H1 (cell line): ENCODE results near the gene AWAT2. TPM values are rescaled to one million over a fixed set of nuclear protein-coding genes. Genes with fewer than 3 reads are reported as not detected.

Experiments
- CTCF ChIA-PET: fragments of 300-600 bp; sonication (Branson Sonifier 250); formaldehyde crosslinking; loops from one replicate; lab custom pipeline; 2021; ENCODE audit not compliant: partially characterized antibody; lab: Charles Lee
- POLR2A ChIA-PET: fragments of 300-600 bp; sonication (Branson Sonifier 250); formaldehyde crosslinking; loops from one replicate; lab custom pipeline; 2021; ENCODE audit warnings: inconsistent platforms; ENCODE audit not compliant: partially characterized antibody; lab: Charles Lee
- DNase-seq, 2 experiments: peaks; one replicate each; pipeline versions ENCODE4 v3.0.0 to v3.0.0-alpha.2; 2010 to 2022; ENCODE audit warnings: low spot score in 2 of 2, low read depth in 1 of 2, mixed read lengths in 1 of 2
- FAIRE-seq: peaks from 2 replicates; lab custom pipeline; 2011; peaks lifted over from hg19 to GRCh38; lab: Jason Lieb, UNC
- H2AFZ ChIP-seq: 2 replicates; pipeline ENCODE4 v1.8.1; 2012; ENCODE audit warnings: low read length, inconsistent platforms
- H2AK5ac ChIP-seq: 2 replicates; pipeline ENCODE4 v1.6.1; 2013; ENCODE audit warnings: low read depth, low read length
- H2BK120ac ChIP-seq: replicated peaks from 2 replicates; pipeline ENCODE3; 2013; ENCODE audit warnings: low read depth, low read length, inconsistent platforms
- H2BK12ac ChIP-seq: 2 replicates; pipeline ENCODE4 v1.6.1; 2013; ENCODE audit warnings: low read depth, low read length
- H2BK15ac ChIP-seq: 2 replicates; pipeline ENCODE4 v1.6.1; 2013; ENCODE audit warnings: low read length
- H2BK20ac ChIP-seq: 2 replicates; pipeline ENCODE4 v1.6.1; 2013; ENCODE audit warnings: low read length
- H2BK5ac ChIP-seq: 2 replicates; pipeline ENCODE4 v1.6.1; 2013; ENCODE audit warnings: low read depth, low read length
- H3K14ac ChIP-seq: 2 replicates; pipeline ENCODE4 v1.6.1; 2013; ENCODE audit warnings: inconsistent platforms; ENCODE audit not compliant: insufficient read length
- H3K18ac ChIP-seq: 2 replicates; pipeline ENCODE4 v1.6.1; 2013; ENCODE audit warnings: low read length; ENCODE audit errors: extremely low read depth
- H3K23ac ChIP-seq: 2 replicates; pipeline ENCODE4 v1.6.1; 2013; ENCODE audit warnings: inconsistent platforms; ENCODE audit not compliant: insufficient read length
- H3K23me2 ChIP-seq: 2 replicates; pipeline ENCODE4 v1.6.1; 2013; ENCODE audit warnings: low read depth, low read length
- H3K27ac ChIP-seq: 2 replicates; pipeline ENCODE4 v1.6.1; 2011; ENCODE audit warnings: low read depth, low read length, inconsistent platforms
- H3K27me3 ChIP-seq, 4 experiments: replicated peaks in 1 of 4; 1 replicate in 1 of 4; 2 replicates in 3 of 4; pipeline versions ENCODE4 v1.6.1 to v1.8.1; 2011 to 2013; ENCODE audit warnings: low read length in 3 of 4, mild to moderate bottlenecking in 3 of 4, inconsistent platforms in 2 of 4, mixed read lengths in 2 of 4, moderate library complexity in 1 of 4; ENCODE audit not compliant: control insufficient read depth in 3 of 4, insufficient read depth in 3 of 4; ENCODE audit errors: extremely low read depth in 1 of 4
- H3K36me3 ChIP-seq, 4 experiments: 2 replicates each; pipeline versions ENCODE4 v1.6.1 to v1.8.1; 2011 to 2013; ENCODE audit warnings: mild to moderate bottlenecking in 4 of 4, low read length in 3 of 4, moderate library complexity in 2 of 4, control low read depth in 1 of 4, inconsistent platforms in 1 of 4; ENCODE audit not compliant: insufficient read depth in 4 of 4, control insufficient read depth in 2 of 4
- H3K4ac ChIP-seq: replicated peaks from 2 replicates; pipeline ENCODE3; 2013; ENCODE audit warnings: low read length, low read depth, mixed read lengths, inconsistent platforms; ENCODE audit not compliant: insufficient read length
- H3K4me1 ChIP-seq, 4 experiments: replicated peaks in 1 of 4; 1 replicate in 1 of 4; 2 replicates in 3 of 4; pipeline versions ENCODE4 v1.6.1 to v1.8.1; 2011 to 2013; ENCODE audit warnings: low read length in 3 of 4, inconsistent platforms in 2 of 4, mixed read lengths in 1 of 4; ENCODE audit not compliant: insufficient read depth in 4 of 4, control insufficient read depth in 3 of 4
- H3K4me2 ChIP-seq, 2 experiments: 2 replicates each; pipeline versions ENCODE4 v1.6.1 to v1.8.1; 2011 to 2013; ENCODE audit warnings: low read depth in 2 of 2, low read length in 2 of 2, control low read depth in 1 of 2, inconsistent platforms in 1 of 2, mild to moderate bottlenecking in 1 of 2; ENCODE audit not compliant: insufficient read depth in 1 of 2
- H3K4me3 ChIP-seq, 4 experiments: fragments of 200-600, 300-600 bp in 1 of 4; sonication (generic), shearing (Covaris generic), sonication (Bioruptor Twin) in 1 of 4; 2 replicates each; pipeline versions ENCODE4 v1.5.1 to v1.8.1; 2011 to 2016; ENCODE audit warnings: low read length in 4 of 4, low read depth in 3 of 4, control low read depth in 2 of 4, inconsistent platforms in 2 of 4, mild to moderate bottlenecking in 2 of 4, mixed read lengths in 1 of 4, moderate library complexity in 1 of 4; ENCODE audit not compliant: insufficient read depth in 2 of 4; ENCODE audit errors: extremely low read depth in 1 of 4
- H3K56ac ChIP-seq: replicated peaks from 2 replicates; pipeline ENCODE3; 2013; ENCODE audit warnings: low read depth, mild to moderate bottlenecking, mixed read lengths, low read length, inconsistent platforms; ENCODE audit not compliant: insufficient read length
- H3K79me1 ChIP-seq: 2 replicates; pipeline ENCODE4 v1.6.1; 2013; ENCODE audit warnings: low read depth, low read length, control low read depth
- H3K79me2 ChIP-seq, 2 experiments: 2 replicates each; pipeline versions ENCODE4 v1.6.1 to v1.8.1; 2012 to 2013; ENCODE audit warnings: low read length in 2 of 2, mild to moderate bottlenecking in 2 of 2, inconsistent platforms in 1 of 2; ENCODE audit not compliant: insufficient read depth in 2 of 2, control insufficient read depth in 1 of 2
- H3K9ac ChIP-seq, 4 experiments: replicated peaks in 1 of 4; 1 replicate in 1 of 4; 2 replicates in 3 of 4; pipeline versions ENCODE4 v1.6.1 to v1.8.1; 2011 to 2013; ENCODE audit warnings: low read depth in 3 of 4, low read length in 3 of 4, control low read depth in 2 of 4, mild to moderate bottlenecking in 2 of 4, moderate library complexity in 2 of 4, inconsistent platforms in 1 of 4; ENCODE audit errors: extremely low read depth in 1 of 4
- H3K9me3 ChIP-seq, 2 experiments: 2 replicates each; pipeline versions ENCODE4 v1.6.1 to v1.8.1; 2012 to 2013; ENCODE audit warnings: mild to moderate bottlenecking in 2 of 2, moderate library complexity in 2 of 2, control low read depth in 1 of 2, inconsistent platforms in 1 of 2, low read depth in 1 of 2, low read length in 1 of 2, mixed read lengths in 1 of 2; ENCODE audit not compliant: insufficient read depth in 2 of 2
- H4K20me1 ChIP-seq, 2 experiments: replicated peaks in 1 of 2; 2 replicates each; pipeline versions ENCODE3 to v1.8.1; 2011 to 2013; ENCODE audit warnings: inconsistent platforms in 2 of 2, low read length in 2 of 2, mild to moderate bottlenecking in 1 of 2; ENCODE audit not compliant: insufficient read depth in 2 of 2, control insufficient read depth in 1 of 2
- H4K5ac ChIP-seq: 2 replicates; pipeline ENCODE4 v1.6.1; 2013; ENCODE audit warnings: low read length, low read depth, mixed read lengths, inconsistent platforms; ENCODE audit not compliant: insufficient read length
- H4K8ac ChIP-seq: 2 replicates; pipeline ENCODE4 v1.8.0; 2013; ENCODE audit warnings: mild to moderate bottlenecking, moderate library complexity, low read length, inconsistent platforms; ENCODE audit not compliant: insufficient read depth; ENCODE audit errors: extremely low read depth
- H4K91ac ChIP-seq: replicated peaks from 2 replicates; pipeline ENCODE3; 2013; ENCODE audit warnings: low read length, mixed read lengths, inconsistent platforms; ENCODE audit not compliant: insufficient read length
- CHD2 ChIP-seq: IDR thresholded peaks from 2 replicates; pipeline ENCODE4 v1.6.1; 2012; ENCODE audit warnings: low read length, improper control_type of control experiment
- HDAC2 ChIP-seq, 2 experiments: fragments of 300-600 bp in 1 of 2; sonication (generic) in 1 of 2; IDR thresholded peaks; 2 replicates each; pipeline ENCODE4 v1.6.1; 2011 to 2012; ENCODE audit warnings: low read depth in 2 of 2, low read length in 2 of 2, mild to moderate bottlenecking in 2 of 2, moderate library complexity in 2 of 2, borderline replicate concordance in 1 of 2, inconsistent platforms in 1 of 2
- HDAC6 ChIP-seq: IDR thresholded peaks from one replicate; pipeline ENCODE4 v1.7.1; 2012; ENCODE audit warnings: low read depth, mild to moderate bottlenecking, inconsistent platforms, low read length, moderate library complexity
- KDM4A ChIP-seq: IDR thresholded peaks from one replicate; pipeline ENCODE4 v1.7.1; 2012; ENCODE audit warnings: low read depth, mild to moderate bottlenecking, moderate library complexity, low read length, inconsistent platforms; ENCODE audit not compliant: severe bottlenecking
- POU5F1 ChIP-seq: IDR thresholded peaks from 2 replicates; pipeline ENCODE4 v1.6.1; 2011; ENCODE audit warnings: low read depth, mild to moderate bottlenecking, low read length, moderate library complexity
- RFX5 ChIP-seq: IDR thresholded peaks from 2 replicates; pipeline ENCODE4 v1.6.1; 2011; ENCODE audit warnings: low read depth, low read length, improper control_type of control experiment, borderline replicate concordance
- SAP30 ChIP-seq: fragments of 300-600 bp; sonication (generic); IDR thresholded peaks from 2 replicates; pipeline ENCODE4 v1.7.1; 2012; ENCODE audit warnings: low read length, moderate library complexity, mild to moderate bottlenecking, inconsistent platforms; ENCODE audit not compliant: insufficient read depth, insufficient replicate concordance
- SIN3A ChIP-seq, 2 experiments: IDR thresholded peaks in 1 of 2; conservative IDR thresholded peaks in 1 of 2; 2 replicates each; pipeline ENCODE4 v1.6.1; 2011 to 2012; ENCODE audit warnings: low read length in 2 of 2, improper control_type of control experiment in 1 of 2, low read depth in 1 of 2, mild to moderate bottlenecking in 1 of 2
- SIX5 ChIP-seq: IDR thresholded peaks from 2 replicates; pipeline ENCODE4 v1.6.1; 2011; ENCODE audit warnings: mild to moderate bottlenecking, low read depth, low read length
- SP2 ChIP-seq: IDR thresholded peaks from 2 replicates; pipeline ENCODE4 v1.6.1; 2012; ENCODE audit warnings: mild to moderate bottlenecking, low read length, inconsistent platforms
- ZNF274 ChIP-seq: IDR thresholded peaks from 2 replicates; pipeline ENCODE4 v1.7.0; 2012; ENCODE audit warnings: low read length, borderline replicate concordance; ENCODE audit errors: extremely low read depth
- WGBS, 2 experiments: shearing (Covaris generic) in 1 of 2; methylation state at CpG; one replicate each; pipeline versions ENCODE4 v1.1.6 to v1.1.7; 2013 to 2015; ENCODE audit warnings: low lambda C conversion rate in 2 of 2, mixed read lengths in 2 of 2, inconsistent platforms in 1 of 2, low coverage in 1 of 2, missing lambda C conversion rate in 1 of 2; ENCODE audit not compliant: insufficient replicate concordance in 2 of 2, insufficient coverage in 1 of 2, insufficient read length in 1 of 2; ENCODE audit errors: extremely low coverage in 1 of 2, missing lambda C conversion rate in 1 of 2; 5-methylcytosine and 5-hydroxymethylcytosine counted together
- polyA plus RNA-seq, 7 experiments: library from polyadenylated mRNA; depleted of rRNA in 3 of 7; stranded (reverse) in 5 of 7; unstranded in 2 of 7; fragments of >200 nt in 5 of 7; fragments of 200-250 nt in 2 of 7; gene quantifications; 1 replicate in 5 of 7; 2 replicates in 1 of 7; 4 replicates in 1 of 7; pipeline versions ENCODE4 v1.2.1 to v1.2.3, GENCODE V29; 2011 to 2013; ENCODE audit warnings: missing spikeins in 2 of 7, mixed read lengths in 2 of 7
- total RNA-seq: library from RNA; stranded (reverse); fragmentation: NEBNext Ultra II Directional; extraction: Animal tissue kit (Norgen Biotek cat#: 25700); gene quantifications from 2 replicates; pipeline ENCODE4 v1.2.1, GENCODE V29; 2021

The AWAT2 gene
- total and polyA plus RNA-seq, 2 of the 8 experiments (the other 6 are each of a cell fraction or from before 2014, with no cell fraction given), result not detected

DNA sequence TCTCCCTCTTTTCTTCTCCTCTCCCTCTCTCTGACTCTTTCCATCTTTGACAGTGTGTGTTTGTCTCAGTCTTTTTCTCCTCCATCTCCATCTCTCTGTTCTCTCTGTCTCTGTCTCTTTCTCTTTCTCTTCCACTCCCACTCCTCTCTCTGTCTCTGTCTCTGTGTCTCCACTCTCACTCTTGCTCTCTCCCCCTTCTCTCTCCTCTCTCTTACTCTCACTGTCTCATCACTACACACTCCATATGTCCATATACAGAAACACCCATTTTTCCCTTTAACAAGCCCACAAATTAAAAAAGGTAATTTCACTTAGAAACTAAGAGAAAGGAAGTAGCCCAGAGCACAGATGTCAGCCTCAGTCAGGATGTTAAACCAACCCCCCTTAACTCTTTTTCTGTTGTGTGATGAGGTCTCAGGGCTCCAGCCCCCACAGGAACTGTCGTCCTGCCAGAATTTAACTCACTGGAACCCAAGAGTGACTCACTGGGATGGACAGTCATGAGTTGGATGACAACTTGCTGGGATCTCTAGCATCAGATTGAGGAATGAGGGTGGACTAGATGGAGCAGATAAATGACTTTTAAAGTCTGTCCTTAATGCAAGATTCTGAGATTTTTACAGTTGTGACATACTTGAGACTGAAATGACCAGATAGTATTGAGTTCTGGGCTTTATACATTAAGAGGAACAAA is 40.0 kb upstream of the AWAT2 start:
- Histone ChIP-seq H2BK120ac (no peak overlapping the region), H3K9ac (no peak overlapping the region), H3K79me2 (no peaks in the 10 kb centered on the region), H3K27ac (no peak overlapping the region), H4K5ac (no peak overlapping the region), H2BK20ac (no peak overlapping the region), H3K4me1 (no peaks in the 10 kb centered on the region), H2BK15ac (no peak overlapping the region), H4K91ac (no peak overlapping the region), H3K4ac (no peak overlapping the region), H2AK5ac (no peak overlapping the region), H3K23ac (no peak overlapping the region), H2AFZ (no peak overlapping the region), H3K56ac (no peak overlapping the region), H2BK5ac (no peak overlapping the region), H3K9me3 (no peaks in the 10 kb centered on the region), H3K14ac (no peak overlapping the region), H3K23me2 (no peaks in the 10 kb centered on the region), H3K4me2 (no peak overlapping the region), H4K20me1 (no peaks in the 10 kb centered on the region), H3K79me1 (no peaks in the 10 kb centered on the region), H3K36me3 (no peaks in the 10 kb centered on the region), H3K18ac (no peak overlapping the region), H3K27me3 (no peaks in the 10 kb centered on the region), H3K4me3 (no peak overlapping the region), H4K8ac (no peak overlapping the region), H2BK12ac (no peak overlapping the region)
- CTCF ChIA-PET, result no interaction called here
- no peak for DNase-seq
- TF ChIP-seq RFX5 (no peak), KDM4A (no peak), SIX5 (no peak), HDAC2 (IDR thresholded peaks at IDR 0.05; ENCODE audit: borderline replicate concordance in 1 of 2, low read depth in 2 of 2, low read length in 2 of 2) (no peak), SAP30 (no peak), SIN3A (conservative IDR thresholded peaks at IDR 0.05 in 1 of 2, IDR thresholded peaks at IDR 0.05 in 1 of 2; ENCODE audit: low read depth in 1 of 2, low read length in 2 of 2) (no peak), SP2 (no peak), HDAC6 (no peak), ZNF274 (no peak), POU5F1 (no peak), CHD2 (no peak)
- WGBS, 2 experiments, result 80% methylated on average over 1 of the region's 1 CpG; no CpG with 5 or more reads in 1 of the 2 experiments
- POLR2A ChIA-PET, result no interaction called here
- no peak for FAIRE-seq
